Muscle of back (tissue), 11 donors: ENCODE data around the gene RYK. TPM values are rescaled to one million over a fixed set of nuclear protein-coding genes. Genes with fewer than 3 reads are reported as not detected.

Source experiments
- DNase-seq, 3 donors: peaks; one replicate each; pipeline versions ENCODE4 v3.0.0 to v3.0.0-alpha.2; 2013
- polyA plus RNA-seq, 10 donors: library from polyadenylated mRNA; unstranded; fragments of 120-200 nt; gene quantifications; one replicate each; pipeline ENCODE4 v1.2.1, GENCODE V29; 2013; ENCODE audit not compliant: insufficient read length in 10 of 10

RYK gene
- polyA plus RNA-seq, 10 donors: 49.3 to 74.0 (median 61.0) TPM

DNA sequence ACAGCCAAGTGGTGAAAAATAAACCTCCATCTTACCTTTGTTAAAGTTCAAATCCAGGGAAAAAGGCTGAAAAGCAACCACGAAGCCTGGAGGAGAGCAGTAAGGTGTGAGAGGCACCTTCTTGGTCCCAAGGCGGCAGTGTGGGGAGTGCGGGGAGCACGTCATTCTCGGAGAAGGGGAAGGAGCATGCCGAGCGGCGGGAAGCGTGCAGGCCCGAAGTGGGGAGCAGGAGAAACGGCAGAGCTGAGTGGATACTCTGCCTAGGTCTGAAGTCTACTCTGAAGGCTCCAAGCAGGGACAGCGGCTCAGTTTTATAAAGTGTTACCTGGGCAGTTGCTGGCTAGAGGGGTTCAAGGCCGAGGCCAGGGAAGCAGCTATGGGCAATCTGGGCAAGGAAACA lies 96.9 kb downstream of the RYK start:
- no peak for DNase-seq

DNA sequence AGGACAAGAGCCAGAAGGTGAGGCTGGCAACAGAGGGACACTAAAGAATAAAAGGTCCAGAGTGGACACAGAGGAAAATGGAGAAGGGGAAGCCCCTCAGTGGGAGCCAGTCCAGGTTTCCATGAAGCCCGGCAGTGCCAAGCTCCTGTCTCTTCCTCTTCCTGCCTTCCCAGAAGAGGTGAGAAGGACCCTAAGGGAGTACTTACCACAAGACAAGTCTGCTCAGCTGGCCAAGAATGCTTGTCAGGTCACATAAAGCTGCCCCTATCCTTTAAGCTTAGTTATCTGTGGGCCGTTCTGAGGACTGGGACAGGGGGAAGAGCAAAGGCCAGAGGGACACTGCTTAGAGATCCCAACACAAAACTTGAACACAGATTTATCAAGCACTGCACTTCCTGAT lies 100.2 kb downstream of the RYK start:
- DNase-seq: no peak

DNA sequence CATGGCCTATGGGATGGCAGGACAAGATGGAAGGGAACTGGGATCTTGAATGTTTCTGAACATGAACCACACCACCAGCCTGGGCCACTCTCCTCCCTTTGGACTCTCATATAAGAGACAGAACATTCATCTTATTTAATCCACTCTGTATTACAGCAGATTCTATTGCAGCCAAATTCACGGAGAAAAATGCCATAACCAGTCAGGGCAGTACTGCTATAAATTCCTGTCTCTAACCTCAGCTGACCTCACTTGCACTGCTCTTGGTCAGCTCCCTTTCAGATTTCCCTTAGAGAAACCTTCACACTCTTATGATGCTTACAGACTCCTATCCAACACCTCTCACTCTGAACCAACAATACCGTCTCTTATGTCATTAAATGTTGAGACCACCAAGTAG lies 101.4 kb downstream of the RYK start:
- DNase-seq: no peak

DNA sequence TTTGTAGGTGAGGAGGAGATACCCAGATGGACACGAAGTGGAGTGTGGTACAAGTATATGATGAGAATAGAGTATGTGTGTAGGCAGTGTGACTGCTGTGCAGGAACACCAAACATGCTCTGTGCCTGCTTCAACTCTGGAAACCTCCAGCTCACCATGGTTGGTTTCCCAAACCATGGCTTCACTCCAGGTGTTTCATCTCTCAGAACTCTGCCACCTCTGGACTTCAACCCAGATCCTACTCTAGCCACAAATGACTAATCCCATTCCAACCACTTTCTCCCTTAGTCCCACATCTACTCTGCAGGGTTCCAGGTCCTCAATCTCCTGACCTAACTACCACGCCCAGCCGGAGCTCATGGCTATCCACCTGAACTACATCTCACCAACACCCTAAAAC lies 102.1 kb downstream of the RYK start:
- DNase-seq: no peak

DNA sequence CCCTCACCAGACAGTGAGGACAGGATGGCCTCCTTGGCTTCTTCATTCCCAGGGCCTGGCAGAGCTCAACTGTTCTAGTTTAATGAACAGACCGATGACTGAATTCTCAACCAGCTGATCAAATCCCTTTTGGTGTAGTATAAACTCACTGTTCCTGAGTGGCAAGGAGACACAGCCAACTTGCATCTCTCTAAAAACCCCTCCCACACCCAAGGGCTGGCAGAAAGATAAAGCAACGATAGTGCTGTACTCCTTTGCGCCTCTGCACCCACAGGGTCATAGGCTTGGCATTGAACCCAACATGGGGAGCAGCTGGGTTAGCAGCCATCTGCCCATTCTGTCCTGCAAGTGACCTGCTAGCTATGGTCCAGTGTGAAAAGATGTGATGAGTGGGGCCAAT lies 103.2 kb downstream of the RYK start:
- DNase-seq: no peak

DNA sequence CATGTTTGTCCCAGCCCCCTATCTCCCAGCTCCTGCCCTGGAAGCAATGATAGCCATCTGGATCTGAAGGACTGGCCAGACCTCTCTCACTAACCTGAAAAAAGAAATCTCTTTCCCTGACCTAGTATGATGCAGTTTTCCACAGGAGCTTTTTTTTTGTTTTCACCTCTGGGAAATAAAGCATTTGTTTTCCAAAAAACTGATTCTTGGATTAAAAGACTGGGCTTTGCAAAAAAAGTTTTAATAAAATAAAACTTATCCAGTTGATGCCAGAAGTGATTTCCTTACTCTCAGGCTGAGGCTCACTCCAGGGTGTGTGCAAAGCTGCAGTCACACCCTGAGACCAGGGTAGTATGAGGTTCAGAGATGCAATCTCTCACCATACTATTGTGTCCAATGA lies 104.0 kb downstream of the RYK start:
- peak in 1 of 3 donors; percentile 50 for DNase-seq

DNA sequence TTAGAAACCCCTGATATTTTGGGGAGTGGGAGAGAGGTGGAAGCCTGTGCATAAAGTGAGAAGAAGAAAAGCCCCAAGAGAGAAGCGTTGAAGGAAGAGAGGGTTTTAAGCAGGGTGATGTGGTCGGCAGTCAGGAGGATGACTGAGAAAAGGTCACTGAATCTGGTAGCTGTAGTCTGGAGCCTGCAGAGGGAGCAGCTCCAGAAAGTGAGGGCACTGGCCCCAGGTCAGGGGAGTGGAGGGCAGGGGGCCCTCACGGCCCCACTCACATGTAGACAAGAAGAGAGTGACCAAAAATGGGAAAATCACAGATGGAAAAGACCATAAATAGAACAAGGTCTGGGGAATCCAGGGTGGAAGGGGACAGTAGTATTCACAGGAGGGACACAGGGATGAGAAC lies 105.5 kb downstream of the RYK start:
- no peak for DNase-seq

DNA sequence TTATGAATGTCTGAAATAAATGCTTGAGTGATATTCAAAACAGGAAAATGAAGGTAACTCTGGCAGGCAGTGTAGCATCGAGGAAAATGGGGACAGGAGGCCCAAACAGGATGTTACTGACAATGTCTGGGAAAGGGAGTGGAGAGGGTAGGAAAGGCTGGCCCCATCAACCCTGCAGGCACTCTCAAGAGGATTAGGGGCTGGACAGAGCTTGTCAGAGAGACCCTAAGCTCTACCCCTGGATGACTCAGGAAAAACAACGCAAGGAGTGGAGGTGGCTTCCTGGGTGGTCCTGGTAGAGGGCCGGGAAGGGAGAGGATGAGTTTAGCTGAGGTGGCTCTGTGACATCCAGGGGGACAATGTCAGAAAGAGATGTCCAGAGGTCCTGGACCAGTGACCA lies 106.0 kb downstream of the RYK start:
- DNase-seq: no peak

DNA sequence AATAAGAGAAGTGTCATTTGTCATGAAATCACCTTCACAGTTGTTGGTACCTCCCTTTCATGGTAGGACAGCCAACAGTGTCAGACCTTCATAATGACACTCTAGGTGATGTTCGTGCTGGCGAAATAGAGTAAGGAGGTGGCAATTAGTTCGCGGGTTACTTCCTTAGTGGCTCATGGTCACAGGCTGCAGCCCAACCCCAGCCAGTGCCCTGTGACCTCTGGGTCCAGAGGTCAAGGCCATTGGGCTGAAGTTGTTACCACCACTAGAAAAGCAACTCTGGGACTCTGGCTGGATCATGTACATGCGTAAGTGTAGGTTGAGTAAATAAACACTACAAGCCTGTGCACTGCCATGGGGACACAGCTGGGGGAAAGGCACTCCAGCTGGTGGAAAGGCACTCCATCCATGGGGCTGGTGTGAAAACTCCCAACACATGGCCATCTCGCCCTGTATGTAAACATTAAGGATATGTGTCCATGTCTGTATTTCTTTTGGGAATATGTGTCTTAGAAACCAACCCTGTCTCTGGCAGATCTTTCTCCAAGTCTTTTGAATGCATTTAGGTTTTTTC lies 106.7 kb downstream of the RYK start:
- DNase-seq: no peak

DNA sequence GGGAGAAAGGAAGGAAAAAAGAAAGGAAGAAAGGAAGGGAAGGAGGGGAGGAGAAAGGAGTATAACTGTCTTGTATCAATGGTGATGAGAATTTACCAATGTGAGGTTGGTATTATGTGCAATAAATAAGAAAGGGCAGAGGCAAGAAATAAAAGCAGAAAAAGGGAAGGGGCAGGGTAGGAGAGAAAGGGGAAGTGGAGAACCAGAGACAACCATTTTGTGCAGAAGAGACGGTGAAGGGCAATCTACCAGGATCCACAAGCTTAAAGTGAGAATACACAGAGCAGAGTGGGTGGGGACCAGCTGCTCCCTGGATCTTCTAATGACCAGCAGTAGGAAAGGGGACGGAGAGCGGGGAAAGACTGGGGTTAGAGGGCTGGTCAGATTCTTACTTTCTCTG lies 114.1 kb downstream of the RYK start:
- no peak for DNase-seq

DNA sequence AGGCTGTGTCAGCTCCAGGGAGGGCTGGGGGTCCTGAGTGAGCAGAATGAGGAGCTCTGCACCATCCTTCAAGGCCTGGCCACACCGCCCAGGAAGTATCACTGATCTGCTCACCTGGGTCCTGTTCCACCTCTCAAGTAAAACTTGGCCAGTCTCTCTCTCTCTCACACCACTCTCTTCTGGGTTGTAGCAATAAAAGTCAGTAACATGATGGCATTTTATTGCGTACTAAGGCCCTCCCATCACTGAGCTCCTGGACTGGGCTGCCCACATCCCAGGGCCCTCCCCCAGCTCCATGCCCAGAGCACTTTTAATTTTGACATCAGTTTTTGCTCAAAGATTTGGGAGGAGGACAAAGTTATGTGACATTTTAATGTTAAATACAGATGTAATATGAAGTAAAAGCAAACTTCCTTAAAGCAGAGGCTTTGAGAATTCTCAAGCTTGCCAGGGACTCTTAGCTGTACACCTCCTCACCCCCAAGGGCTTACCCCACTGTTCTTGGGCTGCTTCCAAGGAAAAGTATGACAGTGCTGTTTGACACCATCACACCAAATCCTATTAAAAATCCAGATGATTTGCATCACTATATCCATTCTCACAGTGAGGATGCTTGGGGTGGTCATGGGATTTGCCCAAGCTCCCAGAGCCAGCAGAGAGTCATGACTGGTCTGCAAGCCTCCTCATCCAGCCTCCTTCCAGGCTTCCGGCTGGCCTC lies 115.8 kb downstream of the RYK start:
- no peak for DNase-seq

DNA sequence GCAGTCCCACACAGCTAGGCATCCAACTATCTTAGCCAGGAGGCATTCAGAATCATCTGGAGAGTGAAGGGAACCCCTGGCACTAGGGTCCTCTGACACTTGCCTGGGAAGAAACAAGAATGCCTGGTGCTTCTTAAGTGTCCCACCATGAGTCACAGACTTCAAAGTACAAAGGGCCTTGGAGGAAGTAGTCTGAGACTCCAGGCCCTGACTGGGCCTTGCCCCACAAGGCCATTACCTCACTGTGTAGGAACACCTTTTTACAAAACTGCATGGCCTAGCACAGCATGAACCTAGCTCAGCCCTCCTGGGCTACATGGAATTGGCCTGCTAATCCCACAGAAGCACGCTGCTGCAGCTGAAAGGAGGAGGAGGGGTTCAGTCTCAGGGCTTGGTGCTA lies 116.4 kb downstream of the RYK start:
- DNase-seq: no peak

DNA sequence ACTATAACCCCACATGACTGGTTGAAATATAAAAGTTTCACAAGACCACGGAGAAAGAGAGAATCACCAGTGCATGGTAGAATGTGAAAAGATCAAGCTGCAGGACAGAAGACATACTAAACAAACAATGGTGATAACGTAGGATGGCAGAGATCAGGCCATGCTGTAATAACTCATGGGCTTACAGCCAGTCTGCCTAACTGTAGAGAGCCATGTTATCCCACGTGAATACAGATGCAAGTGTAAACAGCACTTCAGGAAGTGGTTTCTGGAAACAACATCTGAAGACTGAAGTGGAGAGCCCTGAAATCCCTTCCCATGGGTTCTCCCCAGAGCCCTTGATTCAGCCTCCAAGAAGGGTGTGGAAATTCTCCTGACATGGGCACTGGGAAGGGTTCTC lies 117.7 kb downstream of the RYK start:
- DNase-seq: no peak

DNA sequence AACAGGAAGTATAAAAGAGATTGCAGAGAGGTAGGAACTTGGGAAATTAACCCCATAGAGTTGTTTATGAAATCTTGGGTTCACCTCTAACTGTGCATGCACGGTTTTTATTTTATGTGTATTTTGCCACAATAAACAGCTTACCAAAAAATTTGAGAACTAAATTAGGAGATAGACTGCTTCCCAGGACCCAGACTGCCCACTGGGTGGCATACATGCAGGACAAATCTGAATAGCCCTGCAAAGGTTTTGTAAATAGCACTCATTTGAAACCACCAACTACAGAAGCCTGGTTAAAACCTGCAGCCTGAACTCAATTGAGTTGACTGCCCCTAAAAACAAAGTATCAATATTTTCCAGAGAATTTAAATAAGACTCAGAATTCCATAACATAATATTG lies 124.5 kb downstream of the RYK start:
- DNase-seq: no peak

DNA sequence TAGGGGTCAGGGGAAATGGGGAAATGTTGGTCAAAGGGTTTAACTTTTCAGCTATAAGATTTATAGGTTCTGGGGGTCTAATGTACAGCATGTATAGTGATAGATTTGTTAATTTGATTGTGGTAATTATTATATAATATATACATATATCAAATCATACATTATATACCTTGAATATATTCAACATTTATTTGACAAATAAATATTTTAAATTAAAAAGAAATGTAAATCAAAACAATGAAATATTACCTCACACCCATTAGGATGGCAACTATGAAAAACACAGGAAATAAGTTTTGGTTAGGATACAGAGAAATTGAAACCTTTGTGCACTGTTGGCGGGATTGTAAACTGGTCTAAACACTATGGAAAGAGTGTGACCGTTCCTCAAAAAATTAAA lies 135.9 kb downstream of the RYK start:
- no peak for DNase-seq

DNA sequence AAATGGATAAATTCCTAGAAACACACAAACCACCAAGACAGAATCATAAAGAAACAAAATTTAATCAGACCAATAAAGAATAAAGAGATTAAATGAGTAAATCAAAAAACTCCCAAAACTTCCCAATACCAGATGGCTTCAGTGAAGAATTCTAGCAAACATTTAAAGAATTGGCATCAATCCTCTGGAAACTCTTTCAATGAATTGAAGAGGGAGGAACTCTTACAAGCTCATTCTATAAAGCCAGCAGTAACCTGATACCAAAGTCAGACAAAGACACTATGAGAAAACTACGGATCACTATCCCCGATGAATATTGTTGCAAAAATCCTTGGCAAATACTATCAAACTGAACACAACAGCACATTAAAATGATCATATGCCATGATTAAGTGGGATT lies 139.0 kb downstream of the RYK start:
- peak in 1 of 3 donors; percentile 10 for DNase-seq

DNA sequence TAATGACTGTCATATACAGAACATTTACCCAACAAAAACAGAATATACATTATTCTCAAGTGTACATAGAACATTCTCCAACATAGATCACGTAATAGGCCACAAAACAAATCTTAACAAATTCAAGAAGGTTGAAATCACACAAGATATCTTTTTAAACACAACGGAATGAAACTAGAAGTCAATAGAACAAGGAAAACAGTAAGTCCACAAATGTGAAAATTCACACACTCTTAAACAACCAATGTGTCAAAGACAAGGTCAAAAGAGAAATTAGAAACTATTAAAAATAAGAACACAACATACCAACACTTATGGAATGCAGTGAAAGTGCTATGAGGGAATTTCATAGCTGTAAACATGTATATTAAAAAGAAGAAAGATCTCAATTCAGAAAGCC lies 139.7 kb downstream of the RYK start:
- DNase-seq: no peak

Other genes with a start within 250 kb of the RYK start
- 1 to 10 TPM in 8 of 10 donors, under 1 TPM in 2; 0.88 to 6.6 (median 1.2) TPM for gene SLCO2A1, start 220.9 kb downstream of the RYK start, polyA plus RNA-seq
- gene AMOTL2, start 123.6 kb upstream of the RYK start, polyA plus RNA-seq: 10 to 100 TPM; 38.0 to 66.8 (median 54.0) TPM
- 10 to 100 TPM; 63.3 to 91.4 (median 74.2) TPM for gene ANAPC13, start 235.1 kb upstream of the RYK start, polyA plus RNA-seq
- gene CEP63, start 235.2 kb upstream of the RYK start, polyA plus RNA-seq: 10 to 100 TPM; 30.9 to 39.6 (median 36.0) TPM